IPS-20b (cell line): ENCODE data around the gene CATSPER3.
"Not testable (repeated sequence)": the region's sequence is repeated elsewhere in the genome, so short reads cannot be mapped to it uniquely, and the experiment has no call there.

ENCODE experiments used
- H3K27ac ChIP-seq: one replicate; pipeline ENCODE4 v1.5.1; 2013; ENCODE audit warnings: low read length
- H3K27me3 ChIP-seq: 2 replicates; pipeline ENCODE4 v1.6.1; 2013; ENCODE audit warnings: mild to moderate bottlenecking, low read length, inconsistent platforms; ENCODE audit not compliant: insufficient read depth
- H3K36me3 ChIP-seq: 2 replicates; pipeline ENCODE4 v1.6.1; 2013; ENCODE audit warnings: low read depth, mild to moderate bottlenecking, inconsistent platforms, low read length, moderate library complexity; ENCODE audit not compliant: insufficient read depth
- H3K4me1 ChIP-seq: 2 replicates; pipeline ENCODE4 v1.6.1; 2013; ENCODE audit warnings: mild to moderate bottlenecking, control low read depth, inconsistent platforms, low read length, moderate library complexity; ENCODE audit not compliant: insufficient read depth
- H3K4me3 ChIP-seq: 2 replicates; pipeline ENCODE4 v1.5.1; 2013; ENCODE audit warnings: mild to moderate bottlenecking, low read length, inconsistent platforms
- H3K9ac ChIP-seq: 2 replicates; pipeline ENCODE4 v1.6.1; 2013; ENCODE audit warnings: low read depth, mild to moderate bottlenecking, inconsistent platforms, low read length, moderate library complexity
- H3K9me3 ChIP-seq: 2 replicates; pipeline ENCODE4 v1.6.1; 2013; ENCODE audit warnings: mild to moderate bottlenecking, low read depth, low read length, inconsistent platforms; ENCODE audit not compliant: insufficient read depth

The CATSPER3 gene

GRCh38 chr5:134975843-134976242 is 8.1 kb downstream of the CATSPER3 start:
- Histone ChIP-seq H3K27ac (no peak overlapping the region), H3K36me3 (no peaks in the 10 kb centered on the region), H3K9ac (no peak overlapping the region), H3K9me3 (peaks cover 32% of the 10 kb centered on the region), H3K4me3 (no peak overlapping the region), H3K4me1 (no peaks in the 10 kb centered on the region), H3K27me3 (no peaks in the 10 kb centered on the region)

- Histone ChIP-seq H3K4me1 (no peaks in the 10 kb centered on the region), H3K4me3 (no peak overlapping the region), H3K27ac (no peak overlapping the region), H3K27me3 (no peaks in the 10 kb centered on the region), H3K36me3 (no peaks in the 10 kb centered on the region), H3K9me3 (peaks cover 38% of the 10 kb centered on the region), H3K9ac (no peak overlapping the region)
Measured at GRCh38 chr5:134976841-134977240, 9.1 kb downstream of the CATSPER3 start.

GRCh38 chr5:134979416-134979815 is 11.7 kb downstream of the CATSPER3 start:
- Histone ChIP-seq H3K27ac (no peak overlapping the region), H3K9me3 (peaks cover 59% of the 10 kb centered on the region), H3K36me3 (no peaks in the 10 kb centered on the region), H3K4me3 (no peak overlapping the region), H3K9ac (no peak overlapping the region), H3K4me1 (no peaks in the 10 kb centered on the region), H3K27me3 (no peaks in the 10 kb centered on the region)

GRCh38 chr5:134982230-134982629 is 14.5 kb downstream of the CATSPER3 start:
- peaks cover 45% of the 10 kb centered on the region for H3K9me3 ChIP-seq
- no peaks in the 10 kb centered on the region for H3K36me3 ChIP-seq
- no peaks in the 10 kb centered on the region for H3K4me1 ChIP-seq

GRCh38 chr5:134989266-134989830 is 21.6 kb downstream of the CATSPER3 start:
- peaks cover 15% of the 10 kb centered on the region; the same call in 1 of the 2 replicates for H3K4me1 ChIP-seq
- no peak overlapping the region for H3K4me3 ChIP-seq
- H3K27ac ChIP-seq = no peak overlapping the region
- no peaks in the 10 kb centered on the region; the same call in 1 of the 2 replicates for H3K9me3 ChIP-seq
- no peaks in the 10 kb centered on the region for H3K36me3 ChIP-seq
- H3K27me3 ChIP-seq = no peaks in the 10 kb centered on the region
- no peak overlapping the region for H3K9ac ChIP-seq

More at GRCh38 chr5:134982230-134982629, 14.5 kb downstream of the CATSPER3 start:
- no peak overlapping the region for H3K9ac ChIP-seq
- H3K4me3 ChIP-seq = no peak overlapping the region
- no peak overlapping the region for H3K27ac ChIP-seq
- H3K27me3 ChIP-seq = no peaks in the 10 kb centered on the region

- H3K27me3 ChIP-seq, H3K9me3 ChIP-seq, H3K36me3 ChIP-seq, H3K27ac ChIP-seq, H3K9ac ChIP-seq: not testable (repeated sequence)
- H3K4me1 ChIP-seq = peaks cover 15% of the 10 kb centered on the region; the same call in 1 of the 2 replicates
- H3K4me3 ChIP-seq = 0 out of 2 replicates have a peak overlapping the region, but pooled peaks have one; percentile 24
Measured at GRCh38 chr5:134990183-134990582, 22.5 kb downstream of the CATSPER3 start.

GRCh38 chr5:134992148-134992547 is 24.4 kb downstream of the CATSPER3 start:
- Histone ChIP-seq H3K27ac (no peak overlapping the region), H3K27me3 (no peaks in the 10 kb centered on the region), H3K4me1 (peaks cover 15% of the 10 kb centered on the region; the same call in 1 of the 2 replicates), H3K36me3 (no peaks in the 10 kb centered on the region), H3K9ac (no peak overlapping the region), H3K9me3 (no peaks in the 10 kb centered on the region; the same call in 1 of the 2 replicates), H3K4me3 (no peak overlapping the region)

GRCh38 chr5:134993161-134993560 is 25.5 kb downstream of the CATSPER3 start:
- Histone ChIP-seq H3K9me3 (no peaks in the 10 kb centered on the region; the same call in 1 of the 2 replicates), H3K9ac (no peak overlapping the region)

GRCh38 chr5:134994560-134995156 is 27.0 kb downstream of the CATSPER3 start:
- no peaks in the 10 kb centered on the region for H3K27me3 ChIP-seq
- H3K9ac ChIP-seq = no peak overlapping the region
- H3K4me3 ChIP-seq = no peak overlapping the region
- no peaks in the 10 kb centered on the region for H3K36me3 ChIP-seq
- no peak overlapping the region for H3K27ac ChIP-seq
- H3K9me3 ChIP-seq = no peaks in the 10 kb centered on the region; the same call in 1 of the 2 replicates
- H3K4me1 ChIP-seq = peaks cover 8% of the 10 kb centered on the region; the same call in 1 of the 2 replicates

More at GRCh38 chr5:134993161-134993560, 25.5 kb downstream of the CATSPER3 start:
- H3K27me3 ChIP-seq = no peaks in the 10 kb centered on the region
- H3K27ac ChIP-seq = no peak overlapping the region
- H3K4me1 ChIP-seq = peaks cover 15% of the 10 kb centered on the region; the same call in 1 of the 2 replicates
- H3K36me3 ChIP-seq = no peaks in the 10 kb centered on the region
- H3K4me3 ChIP-seq = no peak overlapping the region

- Histone ChIP-seq H3K27ac (no peak overlapping the region), H3K4me1 (no peaks in the 10 kb centered on the region), H3K9me3 (no peaks in the 10 kb centered on the region; the same call in 1 of the 2 replicates), H3K9ac (no peak overlapping the region), H3K4me3 (no peak overlapping the region), H3K27me3 (no peaks in the 10 kb centered on the region), H3K36me3 (no peaks in the 10 kb centered on the region)
Measured at GRCh38 chr5:134995850-134996402, 28.2 kb downstream of the CATSPER3 start.

- Histone ChIP-seq H3K36me3 (no peaks in the 10 kb centered on the region), H3K27ac (no peak overlapping the region), H3K4me1 (no peaks in the 10 kb centered on the region), H3K9me3 (no peaks in the 10 kb centered on the region), H3K4me3 (no peak overlapping the region), H3K9ac (no peak overlapping the region), H3K27me3 (no peaks in the 10 kb centered on the region)
Measured at GRCh38 chr5:134997015-134997414, 29.3 kb downstream of the CATSPER3 start.

- not testable (repeated sequence) for H3K27ac ChIP-seq, H3K9me3 ChIP-seq, H3K27me3 ChIP-seq, H3K4me3 ChIP-seq, H3K9ac ChIP-seq, H3K36me3 ChIP-seq, H3K4me1 ChIP-seq
Measured at GRCh38 chr5:134998068-134998467, 30.4 kb downstream of the CATSPER3 start.
